Right hindlimb (tissue), 1 donor: ENCODE results near the gene NMS.

ENCODE experiments used
- DNase-seq: peaks from one replicate; pipeline ENCODE4 v3.0.0-alpha.2; 2018

The NMS gene

DNA sequence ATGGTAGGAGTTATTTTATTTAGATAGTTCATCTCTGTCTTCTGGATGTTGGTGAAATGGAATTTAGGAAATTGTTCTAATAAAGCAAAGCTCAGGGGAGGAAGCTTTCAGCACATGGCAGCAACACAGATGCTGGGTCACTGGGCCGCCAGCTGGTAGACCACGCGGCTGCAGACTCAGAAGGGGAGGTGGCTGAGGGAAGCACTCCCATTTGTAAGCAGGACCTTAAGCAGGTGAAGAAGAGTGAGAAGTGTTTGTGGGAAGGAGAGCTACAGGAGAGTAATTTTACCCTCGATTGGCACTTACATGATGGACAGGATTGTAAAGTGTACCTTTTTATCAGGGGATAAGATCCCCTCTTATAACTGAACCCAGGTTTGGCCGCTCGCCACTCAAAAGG lies 24.4 kb downstream of the NMS start:
- DNase-seq: no peak

DNA sequence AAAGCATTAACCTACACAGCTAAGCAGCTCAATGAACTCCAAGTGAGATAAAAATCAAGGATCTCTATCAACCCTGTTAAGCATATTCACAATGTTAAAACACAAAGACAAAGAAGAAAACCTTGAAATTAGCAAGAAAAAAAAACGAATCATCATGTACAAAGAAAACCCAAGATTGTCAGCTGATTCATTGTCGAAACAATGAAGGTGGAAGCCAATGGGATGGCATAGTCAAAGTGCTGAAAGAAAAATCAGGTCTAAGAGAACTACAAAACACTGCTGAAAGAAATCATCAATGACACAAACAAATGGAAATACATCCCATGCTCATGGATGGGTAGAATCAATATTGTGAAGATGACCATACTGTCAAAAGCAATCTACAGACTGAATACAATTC lies 32.5 kb downstream of the NMS start:
- no peak for DNase-seq

DNA sequence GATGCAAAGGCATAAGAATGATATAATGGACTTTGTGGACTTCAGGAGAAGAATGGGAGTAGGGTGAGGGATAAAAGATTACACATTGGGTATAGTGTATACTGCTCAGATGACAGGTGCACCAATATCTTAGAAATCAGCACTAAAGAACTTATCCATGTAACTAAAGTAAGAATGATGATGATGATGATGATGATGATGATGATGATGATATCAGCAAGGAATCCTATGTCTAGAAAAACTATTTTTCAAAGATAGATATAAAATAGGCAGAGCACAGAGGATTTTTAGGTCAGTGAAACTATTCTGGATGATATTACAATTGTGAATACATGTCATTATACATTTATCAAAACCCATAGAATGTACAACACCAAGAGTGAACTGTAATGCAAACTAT lies 34.3 kb downstream of the NMS start:
- DNase-seq: no peak

DNA sequence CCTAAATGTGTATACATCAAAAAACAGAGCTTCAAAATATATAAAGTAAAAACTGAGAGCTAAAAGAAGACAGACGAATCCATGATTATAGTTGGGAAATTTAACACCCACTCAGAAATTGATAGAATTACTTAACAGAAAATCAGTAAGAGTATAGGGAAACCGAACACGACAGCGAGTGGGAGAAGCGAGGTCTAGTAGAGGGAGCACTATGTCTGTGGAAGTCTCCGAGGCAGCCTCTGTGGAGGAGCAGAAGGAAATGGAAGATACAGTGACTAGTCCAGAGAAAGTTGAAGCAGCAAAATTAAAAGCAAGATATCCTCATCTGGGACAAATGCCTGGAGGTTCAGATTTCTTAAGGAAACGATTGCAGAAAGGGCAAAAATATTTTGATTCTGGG lies 38.8 kb downstream of the NMS start:
- DNase-seq: no peak

DNA sequence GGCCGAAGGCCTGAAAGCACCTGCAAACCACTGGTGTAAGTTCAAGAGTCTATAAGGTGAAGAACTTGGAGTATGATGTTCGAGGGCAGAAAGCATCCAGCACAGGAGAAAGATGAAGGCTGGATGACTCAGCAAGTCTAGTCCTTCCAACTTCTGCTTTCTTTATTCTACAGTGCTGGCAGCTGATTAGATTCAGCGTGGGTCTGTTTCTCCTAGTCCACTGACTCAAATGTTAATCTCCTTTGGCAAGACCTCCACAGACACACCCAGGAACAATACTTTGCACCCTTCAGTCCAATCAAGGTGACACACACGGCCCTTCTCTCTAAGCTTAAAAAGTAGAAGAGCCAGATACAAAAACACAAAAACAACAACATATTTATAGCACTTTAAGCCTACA lies 43.4 kb downstream of the NMS start:
- no peak for DNase-seq

DNA sequence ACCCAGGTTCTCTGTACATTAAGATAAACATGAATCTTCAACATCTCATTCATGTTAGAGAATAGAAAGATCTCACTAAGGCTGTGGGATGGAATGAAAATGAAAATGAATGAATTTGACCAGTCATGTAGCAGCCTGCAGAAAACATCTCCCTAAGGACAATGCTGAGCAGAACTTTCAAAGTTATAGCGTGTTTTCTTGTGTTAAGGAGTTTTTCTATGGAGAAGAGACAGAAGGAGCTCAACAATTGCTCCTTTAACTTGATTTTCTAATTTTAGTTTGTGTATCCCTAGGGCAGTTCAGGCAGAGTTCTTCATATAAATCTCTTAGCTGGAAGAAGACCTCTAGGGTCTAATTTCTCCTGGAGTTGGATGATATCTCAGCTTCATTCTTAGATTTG lies 47.3 kb downstream of the NMS start:
- no peak for DNase-seq

DNA sequence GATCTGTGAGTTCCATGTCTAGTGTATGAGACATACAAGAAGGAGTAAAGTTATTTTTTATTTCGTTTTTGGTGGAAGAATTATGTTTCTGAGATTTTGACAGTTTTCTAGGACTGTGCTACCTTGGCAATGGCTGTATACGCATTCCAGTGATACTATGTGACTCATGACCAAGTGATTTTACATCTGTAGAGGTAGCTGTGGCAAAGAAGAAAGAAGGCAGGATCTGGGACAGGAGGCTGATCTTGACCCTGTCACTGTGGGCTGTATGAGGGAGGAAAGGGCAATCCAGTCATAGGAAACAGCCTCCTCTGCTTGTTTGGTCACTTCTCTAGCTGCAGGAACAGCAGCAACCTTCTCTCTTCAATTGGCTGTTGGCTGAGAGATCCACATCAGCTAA lies 48.5 kb downstream of the NMS start:
- DNase-seq: no peak

DNA sequence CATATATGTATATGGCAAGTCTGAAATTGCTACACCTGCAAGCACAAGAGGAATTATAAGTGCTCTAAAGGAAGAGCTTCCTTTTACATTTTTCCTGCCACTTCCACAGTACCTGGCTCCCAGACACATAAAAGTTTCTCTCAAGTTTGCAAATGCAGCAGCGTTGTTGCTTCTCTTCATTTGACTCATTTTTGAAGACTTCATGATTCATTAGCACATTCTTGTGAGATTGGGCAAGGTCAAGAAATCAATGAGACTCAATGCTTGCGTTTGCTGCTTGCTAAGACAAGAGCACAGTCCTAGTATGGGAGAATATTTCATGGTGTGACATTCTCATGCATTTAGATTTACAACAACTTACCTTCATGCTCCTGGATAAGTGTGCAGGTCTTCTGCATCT lies 49.9 kb downstream of the NMS start:
- no peak for DNase-seq

DNA sequence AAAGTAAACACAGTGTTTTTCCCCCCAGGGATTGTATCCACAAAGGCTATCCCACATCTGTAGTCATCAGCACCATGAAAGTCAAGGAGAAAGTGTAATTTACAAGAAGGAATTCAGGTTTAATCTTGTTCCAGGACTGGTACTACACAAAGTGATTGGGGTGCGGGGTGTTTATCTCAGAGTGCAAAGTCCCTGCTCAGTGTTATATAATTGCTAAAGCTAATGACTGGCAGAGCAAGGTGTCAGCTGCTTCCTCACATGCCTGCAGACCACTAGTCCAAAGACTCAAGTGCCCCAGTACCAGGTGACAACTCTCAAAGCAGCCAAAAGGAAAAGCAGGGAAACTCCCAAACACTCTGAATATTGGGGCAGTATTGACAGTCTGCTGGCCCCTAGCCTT lies 52.1 kb downstream of the NMS start:
- no peak for DNase-seq

DNA sequence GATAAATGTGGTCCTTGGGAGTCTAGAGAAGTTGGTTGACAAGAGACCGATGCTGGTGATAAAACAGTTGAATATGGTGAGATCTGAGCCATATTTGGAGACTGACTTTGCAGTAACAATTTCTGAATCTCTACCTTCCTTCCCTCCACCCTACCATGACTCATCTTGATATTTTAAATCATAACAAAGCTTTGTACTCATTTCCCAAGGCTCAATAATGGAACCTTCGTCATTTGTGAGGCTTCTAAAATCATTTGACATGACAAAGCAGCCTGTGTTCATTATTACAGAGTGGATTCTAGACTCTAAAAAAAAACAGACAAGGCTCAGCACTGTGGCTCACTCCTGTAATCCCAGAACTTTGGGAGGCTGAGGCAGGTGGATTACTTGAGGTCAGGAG lies 54.0 kb downstream of the NMS start:
- no peak for DNase-seq

DNA sequence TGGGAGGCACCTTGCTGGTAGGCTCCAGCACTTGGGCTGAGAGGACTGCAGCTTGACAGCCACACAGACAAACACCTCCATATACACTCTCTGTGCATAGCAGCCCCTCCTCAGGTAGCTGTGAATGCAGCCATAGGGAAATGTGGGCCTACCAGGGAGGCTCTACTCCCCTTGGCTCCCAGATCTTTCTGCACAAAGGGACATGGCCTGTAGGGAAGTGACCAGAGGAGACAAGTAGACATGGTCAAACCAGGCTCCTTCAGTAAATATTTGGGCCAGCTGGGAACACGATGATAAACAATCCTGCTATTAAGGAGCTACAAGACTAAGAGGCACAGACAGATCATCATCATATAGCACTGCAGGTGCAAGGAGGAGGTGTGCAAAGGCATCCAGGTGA lies 56.6 kb downstream of the NMS start:
- no peak for DNase-seq

DNA sequence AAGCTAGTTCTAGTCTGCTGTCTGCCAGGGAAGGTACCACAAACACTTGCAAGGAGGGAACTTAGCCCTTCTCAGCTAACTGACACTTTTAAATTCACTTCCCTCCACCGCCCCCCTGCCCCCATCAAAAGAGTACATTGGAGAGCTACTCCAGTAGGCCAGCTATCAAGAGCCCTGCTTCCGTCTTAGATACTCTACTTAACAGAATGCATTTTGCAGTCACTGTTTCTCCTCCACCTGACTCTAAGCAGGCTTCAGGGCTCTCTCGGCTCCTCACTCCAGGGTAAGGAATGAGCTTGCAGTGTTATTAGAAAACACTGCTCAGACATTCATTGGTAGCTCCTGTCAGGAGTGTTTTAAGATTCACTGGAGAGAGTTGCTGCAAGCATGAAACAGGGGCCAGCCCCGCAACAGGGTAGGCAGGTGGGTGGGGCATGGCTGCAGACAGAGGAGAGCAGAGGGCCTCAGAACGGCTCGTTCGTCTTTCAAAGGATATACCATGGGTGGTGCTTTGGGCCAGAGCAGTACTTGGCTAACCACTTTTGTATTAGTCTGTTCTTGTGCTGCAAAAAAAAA lies 57.2 kb downstream of the NMS start:
- DNase-seq: no peak

DNA sequence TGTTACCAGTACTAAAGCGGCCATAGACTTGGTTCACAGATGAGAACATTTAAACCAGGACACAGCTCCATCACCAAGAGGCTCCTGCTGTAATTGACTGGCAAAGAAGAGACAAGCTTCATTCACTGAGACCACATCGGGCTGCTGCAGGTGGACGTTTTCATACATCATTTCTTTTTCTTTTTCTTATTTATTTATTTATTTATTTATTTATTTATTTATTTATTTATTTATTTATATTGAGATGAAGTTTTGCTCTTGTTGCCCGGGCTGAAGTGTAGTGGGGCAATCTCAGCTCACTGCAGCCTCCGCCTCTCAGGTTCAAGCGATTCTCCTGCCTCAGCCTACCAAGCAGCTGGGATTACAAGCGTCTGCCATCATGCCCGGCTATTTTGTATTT lies 58.9 kb downstream of the NMS start:
- DNase-seq: no peak

DNA sequence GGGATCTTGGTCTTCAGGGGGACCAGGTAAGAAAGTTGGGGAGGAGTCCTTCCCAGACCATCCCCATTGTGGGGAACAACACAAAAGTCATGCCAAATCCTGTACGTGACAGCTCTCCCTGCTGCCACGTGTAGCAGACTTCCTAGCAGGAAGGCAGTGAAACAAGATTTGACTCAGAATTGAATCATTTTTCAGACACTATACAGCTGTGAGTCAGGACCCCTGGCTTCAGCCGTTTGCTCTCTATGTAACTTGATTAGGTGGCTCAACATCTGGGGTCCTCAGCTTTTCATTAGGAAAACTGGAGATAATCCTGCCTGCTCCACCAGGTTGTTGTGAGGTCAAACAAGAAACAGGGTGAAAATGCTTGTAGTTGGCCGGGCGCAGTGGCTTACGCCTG lies 59.6 kb downstream of the NMS start:
- no peak for DNase-seq
